CD4-positive, CD25-positive, alpha-beta regulatory T cell (primary cell): ENCODE results near the gene JPH3. TPM values are rescaled to one million over a fixed set of nuclear protein-coding genes. Genes with fewer than 3 reads are reported as not detected.

Experiments used
- ATAC-seq, 2 donors: fragments of 150-1000 bp; cut with Tn5 transposase; one replicate each; pipeline ENCODE4 v1.10.0; 2021; ENCODE audit warnings: low read depth in 2 of 2, moderate number of reproducible peaks in 2 of 2, moderate library complexity in 1 of 2
- DNase-seq, 3 donors: peaks; one replicate each; pipeline versions ENCODE4 v3.0.0 to v3.0.0-alpha.2; 2012 to 2022; ENCODE audit warnings: mixed read lengths in 1 of 3
- H3K27ac ChIP-seq: one replicate; pipeline ENCODE4 v1.7.0; 2013; ENCODE audit warnings: mild to moderate bottlenecking, low read length; ENCODE audit not compliant: insufficient read depth, poor library complexity, severe bottlenecking
- H3K27me3 ChIP-seq: one replicate; pipeline ENCODE4 v1.7.0; 2013; ENCODE audit warnings: low read length; ENCODE audit not compliant: control insufficient read depth, insufficient read depth
- H3K36me3 ChIP-seq: one replicate; pipeline ENCODE4 v1.7.0; 2013; ENCODE audit warnings: mild to moderate bottlenecking, low read length, moderate library complexity; ENCODE audit not compliant: control insufficient read depth, insufficient read depth
- H3K4me1 ChIP-seq: 2 replicates; pipeline ENCODE4 v1.7.0; 2013; ENCODE audit warnings: mild to moderate bottlenecking, low read length; ENCODE audit not compliant: insufficient read depth, control insufficient read depth, poor library complexity, severe bottlenecking
- H3K4me3 ChIP-seq: one replicate; pipeline ENCODE4 v1.7.0; 2013; ENCODE audit warnings: low read depth, mild to moderate bottlenecking, low read length, moderate library complexity
- H3K9me3 ChIP-seq, 2 experiments: 1 replicate in 1 of 2; 2 replicates in 1 of 2; pipeline ENCODE4 v1.7.0; 2013; ENCODE audit warnings: low read length in 2 of 2, mild to moderate bottlenecking in 1 of 2, moderate library complexity in 1 of 2; ENCODE audit not compliant: control insufficient read depth in 2 of 2
- H3K27ac Mint-ChIP-seq, 3 donors: one replicate each; pipeline ENCODE4 v1.8.0; 2020 to 2022; ENCODE audit warnings: mild to moderate bottlenecking in 3 of 3, mixed read lengths in 3 of 3, moderate library complexity in 2 of 3
- H3K27me3 Mint-ChIP-seq: one replicate; pipeline ENCODE4 v1.8.0; 2022; ENCODE audit warnings: mild to moderate bottlenecking, mixed read lengths
- H3K36me3 Mint-ChIP-seq: one replicate; pipeline ENCODE4 v1.8.0; 2020; ENCODE audit warnings: mixed read lengths
- H3K4me1 Mint-ChIP-seq, 4 donors: one replicate each; pipeline ENCODE4 v1.8.0; 2020 to 2022; ENCODE audit warnings: mixed read lengths in 4 of 4, mild to moderate bottlenecking in 1 of 4
- H3K4me3 Mint-ChIP-seq, 4 donors: one replicate each; pipeline ENCODE4 v1.8.0; 2020 to 2022; ENCODE audit warnings: mild to moderate bottlenecking in 4 of 4, mixed read lengths in 4 of 4, moderate library complexity in 3 of 4
- H3K9me3 Mint-ChIP-seq, 7 donors: one replicate each; pipeline ENCODE4 v1.8.0; 2020 to 2022; ENCODE audit warnings: mixed read lengths in 7 of 7, mild to moderate bottlenecking in 3 of 7, moderate library complexity in 2 of 7
- polyA plus RNA-seq, 4 donors: library from polyadenylated mRNA; unstranded; fragments of 300-500 nt; fragmentation: Illumina TruSeq; gene quantifications; one replicate each; pipeline ENCODE4 v1.2.3, GENCODE V29; 2021
- total RNA-seq: library from RNA; stranded (reverse); gene quantifications from one replicate; pipeline ENCODE4 v1.2.3, GENCODE V29; 2022

The JPH3 gene
- total and polyA plus RNA-seq, 5 donors from 2014 or later = not detected

DNA sequence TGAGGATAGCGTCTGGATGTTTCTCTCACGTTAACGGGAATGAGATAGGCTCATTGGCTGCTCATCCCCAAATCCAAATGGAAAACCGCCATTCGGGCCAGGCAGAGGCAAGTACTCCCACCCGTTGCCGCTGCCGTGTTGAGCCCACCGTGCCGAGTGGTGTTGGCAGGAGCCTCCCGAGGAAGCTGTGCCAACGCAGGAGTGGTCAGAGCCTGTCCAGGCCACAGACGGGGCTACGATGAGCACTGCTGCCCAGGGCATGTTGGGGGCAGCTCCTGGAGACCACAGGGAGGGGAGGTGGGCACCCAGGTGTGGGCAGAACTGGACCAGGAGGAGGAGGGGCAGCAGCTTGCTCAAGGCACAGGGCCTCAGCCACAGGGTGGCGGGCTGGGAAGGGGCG, 91.5 kb downstream of the JPH3 start:
- H3K4me3 ChIP-seq = no peak overlapping the region
- peaks cover 9% of the 10 kb centered on the region for H3K36me3 ChIP-seq
- H3K27me3 Mint-ChIP-seq = no peaks in the 10 kb centered on the region
- H3K9me3 Mint-ChIP-seq = no peaks in the 10 kb centered on the region
- no peak overlapping the region for H3K27ac ChIP-seq
- H3K4me1 Mint-ChIP-seq = peaks cover 0 to 14% (median 6%) of the 10 kb centered on the region in 4 donors
- H3K9me3 ChIP-seq = no peaks in the 10 kb centered on the region
- peaks cover 9% of the 10 kb centered on the region for H3K4me1 ChIP-seq
- DNase-seq (no peak), ATAC-seq (no peak)
- no peaks in the 10 kb centered on the region for H3K27me3 ChIP-seq
- peak overlapping the region in 1 of 3 donors; percentile 32 for H3K27ac Mint-ChIP-seq
- H3K36me3 Mint-ChIP-seq = no peaks in the 10 kb centered on the region
- H3K4me3 Mint-ChIP-seq = no peak overlapping the region

DNA sequence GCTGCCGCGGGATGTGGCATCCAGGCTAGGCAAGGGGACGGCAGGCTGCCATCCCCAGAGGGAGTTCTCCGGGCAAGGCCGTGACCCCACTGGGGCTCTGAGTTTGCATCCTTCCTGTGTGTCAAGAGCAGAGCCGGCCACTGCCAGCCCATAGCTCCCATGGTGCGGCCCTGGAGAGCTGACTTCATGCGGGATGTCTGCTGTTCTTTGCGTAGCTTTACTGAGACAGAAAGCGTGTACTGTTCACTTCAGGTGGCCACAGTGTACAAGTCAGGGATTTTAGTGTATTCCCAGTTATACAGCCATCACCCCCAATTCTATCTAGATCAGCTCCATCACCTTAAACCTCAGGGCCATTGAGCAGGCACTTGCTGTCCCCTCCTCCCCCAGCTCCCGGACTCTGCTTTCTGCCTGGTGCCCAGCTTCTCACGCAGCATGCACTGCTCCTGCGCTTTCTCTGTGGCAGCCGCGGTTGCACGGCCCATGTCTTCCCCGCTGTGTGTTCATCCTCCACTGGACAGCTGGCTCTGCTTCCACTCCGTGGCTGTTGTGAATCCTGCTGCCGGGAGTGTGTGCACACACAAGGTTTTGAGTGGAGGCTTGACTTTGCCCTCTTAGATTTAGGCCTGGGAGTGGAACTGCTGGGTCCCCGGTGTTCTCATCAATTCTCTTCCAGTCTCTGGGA, 92.3 kb downstream of the JPH3 start:
- H3K9me3 ChIP-seq = no peaks in the 10 kb centered on the region
- H3K4me1 Mint-ChIP-seq = peaks cover 0 to 18% (median 9%) of the 10 kb centered on the region in 4 donors
- H3K36me3 ChIP-seq = peaks cover 9% of the 10 kb centered on the region
- no peak for DNase-seq
- H3K9me3 Mint-ChIP-seq = no peaks in the 10 kb centered on the region
- no peak for ATAC-seq
- no peak overlapping the region for H3K4me3 Mint-ChIP-seq
- no peak overlapping the region for H3K27ac ChIP-seq
- no peaks in the 10 kb centered on the region for H3K27me3 Mint-ChIP-seq
- H3K27me3 ChIP-seq = no peaks in the 10 kb centered on the region
- no peak overlapping the region for H3K27ac Mint-ChIP-seq
- no peaks in the 10 kb centered on the region for H3K36me3 Mint-ChIP-seq
- no peak overlapping the region for H3K4me3 ChIP-seq
- H3K4me1 ChIP-seq = peaks cover 13% of the 10 kb centered on the region

DNA sequence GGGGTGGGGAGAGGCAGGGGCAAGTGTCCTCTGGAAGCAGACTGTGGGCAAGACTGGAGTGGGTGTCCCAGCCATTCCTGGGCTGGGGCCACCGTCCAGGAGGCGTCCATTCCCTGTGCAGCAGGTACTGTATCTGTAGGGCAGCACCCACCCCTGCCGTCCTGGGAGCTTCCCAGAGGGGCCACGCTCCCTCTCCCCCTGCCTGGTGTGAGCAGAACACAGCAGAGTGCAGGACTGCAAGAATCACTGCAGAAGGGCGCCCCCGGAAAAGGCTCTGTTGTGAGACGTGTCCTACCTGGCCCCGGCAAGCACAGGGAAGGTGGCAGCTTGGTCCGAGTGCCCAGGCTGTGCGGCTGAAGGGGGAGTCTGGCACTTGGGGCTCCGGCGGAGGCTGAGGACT, 93.2 kb downstream of the JPH3 start:
- Histone ChIP-seq H3K27ac (no peak overlapping the region), H3K36me3 (peaks cover 9% of the 10 kb centered on the region), H3K9me3 (no peaks in the 10 kb centered on the region), H3K4me3 (no peak overlapping the region), H3K27me3 (no peaks in the 10 kb centered on the region), H3K4me1 (peaks cover 13% of the 10 kb centered on the region)
- DNase-seq = no peak
- Mint-ChIP-seq H3K27ac (no peak overlapping the region), H3K9me3 (no peaks in the 10 kb centered on the region), H3K4me3 (no peak overlapping the region), H3K27me3 (no peaks in the 10 kb centered on the region), H3K36me3 (no peaks in the 10 kb centered on the region), H3K4me1 (peaks cover 0 to 20% (median 11%) of the 10 kb centered on the region in 4 donors)
- ATAC-seq = no peak

DNA sequence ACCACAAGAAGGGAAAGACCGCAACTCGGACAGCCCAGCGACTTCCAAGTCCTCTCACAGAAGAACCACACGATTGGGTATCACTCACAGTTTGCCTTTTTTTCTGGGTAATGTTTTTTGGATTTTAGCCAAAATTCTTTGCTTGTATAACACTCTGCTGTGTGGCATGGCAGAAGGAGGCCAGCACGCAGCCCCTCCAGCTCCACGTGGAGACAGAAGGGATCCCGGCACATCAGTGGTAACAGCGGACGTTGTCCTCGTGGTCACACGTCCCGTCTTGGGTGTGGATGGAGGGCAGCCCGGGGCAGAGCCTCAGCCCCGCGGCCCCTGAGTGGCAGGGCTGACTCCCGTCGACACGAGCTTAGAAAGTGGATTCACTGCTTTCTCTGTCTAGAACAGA, 94.4 kb downstream of the JPH3 start:
- no peak overlapping the region for H3K27ac ChIP-seq
- H3K36me3 Mint-ChIP-seq = no peaks in the 10 kb centered on the region
- peaks cover 0 to 29% (median 12%) of the 10 kb centered on the region in 4 donors for H3K4me1 Mint-ChIP-seq
- H3K4me1 ChIP-seq = peaks cover 13% of the 10 kb centered on the region
- H3K4me3 ChIP-seq = no peak overlapping the region
- no peaks in the 10 kb centered on the region for H3K27me3 Mint-ChIP-seq
- no peak overlapping the region for H3K4me3 Mint-ChIP-seq
- no peak overlapping the region for H3K27ac Mint-ChIP-seq
- H3K36me3 ChIP-seq = peaks cover 9% of the 10 kb centered on the region
- H3K9me3 Mint-ChIP-seq = no peaks in the 10 kb centered on the region
- no peaks in the 10 kb centered on the region for H3K9me3 ChIP-seq
- no peaks in the 10 kb centered on the region for H3K27me3 ChIP-seq
- DNase-seq = no peak
- ATAC-seq = no peak

DNA sequence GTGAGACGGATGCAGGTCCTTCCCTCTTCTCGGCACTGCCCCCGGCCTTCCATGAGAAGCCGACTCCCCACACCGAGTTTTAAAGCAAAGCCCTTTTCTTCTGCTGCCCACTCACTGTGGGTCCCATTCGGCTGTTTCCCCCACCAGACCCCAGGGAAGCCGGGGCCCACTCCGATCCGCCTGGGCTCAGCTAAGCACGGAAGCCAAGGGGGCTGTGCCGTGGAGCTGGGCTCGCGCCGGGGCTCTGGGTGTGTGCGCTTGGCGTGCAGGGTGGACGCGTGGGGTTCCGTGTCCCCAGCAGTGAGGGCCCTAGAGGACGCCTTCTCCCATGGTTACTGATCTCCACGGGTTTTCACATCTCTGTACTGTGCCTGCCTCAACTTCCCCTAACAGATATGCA, 94.9 kb downstream of the JPH3 start:
- H3K27ac Mint-ChIP-seq = peak overlapping the region in 2 of 3 donors; percentile 63 to 88
- no peaks in the 10 kb centered on the region for H3K27me3 ChIP-seq
- H3K36me3 Mint-ChIP-seq = no peaks in the 10 kb centered on the region
- H3K4me3 Mint-ChIP-seq = no peak overlapping the region
- H3K9me3 ChIP-seq = no peaks in the 10 kb centered on the region
- peaks cover 18% of the 10 kb centered on the region for H3K4me1 ChIP-seq
- H3K4me3 ChIP-seq = no peak overlapping the region
- H3K4me1 Mint-ChIP-seq = peaks cover 0 to 33% (median 14%) of the 10 kb centered on the region in 4 donors
- H3K36me3 ChIP-seq = peaks cover 9% of the 10 kb centered on the region
- ATAC-seq (no peak), DNase-seq (no peak)
- no peaks in the 10 kb centered on the region for H3K27me3 Mint-ChIP-seq
- no peaks in the 10 kb centered on the region for H3K9me3 Mint-ChIP-seq
- no peak overlapping the region for H3K27ac ChIP-seq

DNA sequence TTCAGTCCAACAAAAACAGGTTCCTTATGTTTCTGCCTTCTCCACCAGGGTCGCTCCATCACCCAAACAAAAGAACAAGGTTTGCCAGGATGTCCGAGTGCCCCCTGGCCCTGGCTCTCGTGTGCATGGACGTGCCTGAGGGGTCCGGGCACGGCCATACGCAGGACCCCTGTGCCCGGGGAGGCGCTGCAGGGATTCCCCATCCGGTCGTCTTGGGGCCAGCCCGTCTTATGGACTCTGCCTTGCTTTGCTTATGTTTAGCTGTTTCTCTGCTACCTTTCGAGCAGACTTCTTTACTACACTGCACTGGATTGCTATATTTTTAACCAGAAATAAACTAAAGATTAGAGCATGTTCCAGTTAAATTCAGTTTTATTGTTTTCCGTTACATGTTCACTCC, 95.5 kb downstream of the JPH3 start:
- H3K36me3 ChIP-seq = peaks cover 9% of the 10 kb centered on the region
- Mint-ChIP-seq H3K4me1 (peaks cover 0 to 39% (median 19%) of the 10 kb centered on the region in 4 donors), H3K9me3 (no peaks in the 10 kb centered on the region), H3K4me3 (no peak overlapping the region), H3K36me3 (no peaks in the 10 kb centered on the region), H3K27ac (peak overlapping the region in 2 of 3 donors; percentile 41 to 88), H3K27me3 (no peaks in the 10 kb centered on the region)
- H3K4me3 ChIP-seq = no peak overlapping the region
- DNase-seq (no peak), ATAC-seq (no peak)
- H3K4me1 ChIP-seq = peaks cover 23% of the 10 kb centered on the region
- H3K27me3 ChIP-seq = no peaks in the 10 kb centered on the region
- H3K9me3 ChIP-seq = no peaks in the 10 kb centered on the region
- no peak overlapping the region for H3K27ac ChIP-seq

DNA sequence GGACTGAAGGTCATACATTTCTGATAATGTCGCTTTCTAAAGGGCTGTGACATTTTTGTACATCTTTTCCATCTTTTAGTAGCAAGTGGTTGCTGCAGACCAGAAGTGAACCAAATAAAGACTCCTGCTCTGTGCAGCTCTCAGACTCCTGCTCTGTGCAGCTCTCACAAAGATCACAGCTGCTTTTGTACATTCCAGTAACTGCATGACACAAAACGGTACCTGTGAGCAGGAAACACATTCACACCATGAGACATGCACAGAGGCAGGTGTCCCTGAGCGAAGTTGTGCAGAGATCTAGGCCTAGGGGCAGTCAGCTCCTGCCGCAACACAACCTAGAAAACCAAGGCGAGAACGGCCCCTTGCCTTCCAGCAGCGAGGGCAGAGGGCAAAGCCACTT, 95.9 kb downstream of the JPH3 start:
- no peak overlapping the region for H3K27ac ChIP-seq
- Mint-ChIP-seq H3K4me1 (peaks cover 0 to 42% (median 20%) of the 10 kb centered on the region in 4 donors), H3K36me3 (no peaks in the 10 kb centered on the region), H3K27ac (peak overlapping the region in 2 of 3 donors; percentile 41 to 72), H3K27me3 (no peaks in the 10 kb centered on the region), H3K9me3 (no peaks in the 10 kb centered on the region), H3K4me3 (peak overlapping the region in 1 of 4 donors; percentile 63)
- H3K36me3 ChIP-seq = peaks cover 9% of the 10 kb centered on the region
- peaks cover 28% of the 10 kb centered on the region for H3K4me1 ChIP-seq
- H3K9me3 ChIP-seq = no peaks in the 10 kb centered on the region
- no peak overlapping the region for H3K4me3 ChIP-seq
- DNase-seq (peak in 1 of 3 donors; percentile 32), ATAC-seq (peak in 1 of 2 donors; percentile 8)
- H3K27me3 ChIP-seq = no peaks in the 10 kb centered on the region

DNA sequence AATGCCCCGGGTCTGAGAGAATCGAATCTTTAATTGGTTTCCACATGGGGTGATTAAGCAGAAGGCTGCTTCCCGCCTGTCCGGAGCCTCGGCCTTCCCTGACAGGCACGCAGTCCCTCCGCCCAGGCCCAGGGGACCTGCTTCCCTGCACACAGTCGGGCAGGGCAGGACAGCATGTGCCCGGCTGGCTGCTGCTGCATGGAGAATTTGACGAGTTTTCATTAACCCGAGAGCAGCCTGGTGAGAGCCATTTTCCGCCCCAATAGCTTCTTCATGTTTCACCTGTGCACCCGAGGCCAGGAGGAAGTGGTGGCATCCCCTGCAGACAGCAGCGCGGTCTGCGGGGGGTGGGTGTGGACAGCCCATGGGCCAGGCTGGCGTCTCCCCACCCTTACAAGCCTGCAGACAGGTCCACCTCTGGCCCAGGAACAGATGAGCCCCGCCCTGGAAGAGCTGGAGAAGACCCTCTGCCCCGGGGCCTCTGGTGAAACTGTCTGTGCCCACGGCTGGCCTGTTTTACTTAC, 96.4 kb downstream of the JPH3 start:
- ATAC-seq (peak in 1 of 2 donors; percentile 40), DNase-seq (peak in 1 of 3 donors; percentile 53)
- Histone ChIP-seq H3K4me1 (peaks cover 31% of the 10 kb centered on the region), H3K9me3 (no peaks in the 10 kb centered on the region), H3K27me3 (no peaks in the 10 kb centered on the region), H3K36me3 (peaks cover 9% of the 10 kb centered on the region), H3K27ac (no peak overlapping the region), H3K4me3 (no peak overlapping the region)
- no peaks in the 10 kb centered on the region for H3K27me3 Mint-ChIP-seq
- no peaks in the 10 kb centered on the region for H3K9me3 Mint-ChIP-seq
- peaks cover 0 to 47% (median 20%) of the 10 kb centered on the region in 4 donors for H3K4me1 Mint-ChIP-seq
- H3K4me3 Mint-ChIP-seq = peak overlapping the region in 3 of 4 donors; percentile 33 to 63 (median 43)
- no peaks in the 10 kb centered on the region for H3K36me3 Mint-ChIP-seq
- peak overlapping the region in 2 of 3 donors; percentile 8 to 58 for H3K27ac Mint-ChIP-seq
